SJCRH30 (cell line): ENCODE data around the gene SAG. TPM values are rescaled to one million over a fixed set of nuclear protein-coding genes. Genes with fewer than 3 reads are reported as not detected.

Experiments
- DNase-seq, 2 experiments: peaks; one replicate each; pipeline ENCODE4 v3.0.0-alpha.2; 2015 to 2020
- H3K27ac ChIP-seq: fragments of 250-450 bp; sonication (Bioruptor Pico); 2 replicates; pipeline ENCODE4 v1.5.1; 2020; ENCODE audit warnings: mild to moderate bottlenecking, moderate library complexity
- H3K27me3 ChIP-seq: fragments of 250-450 bp; sonication (Bioruptor Pico); 2 replicates; pipeline ENCODE4 v1.5.1; 2020; ENCODE audit warnings: mild to moderate bottlenecking, moderate library complexity
- H3K36me3 ChIP-seq: fragments of 250-450 bp; sonication (Bioruptor Pico); 2 replicates; pipeline ENCODE4 v1.5.1; 2020; ENCODE audit warnings: mild to moderate bottlenecking, moderate library complexity
- H3K4me1 ChIP-seq: fragments of 250-450 bp; sonication (Bioruptor Pico); 2 replicates; pipeline ENCODE4 v1.5.1; 2020; ENCODE audit warnings: mild to moderate bottlenecking, moderate library complexity
- H3K4me3 ChIP-seq: fragments of 250-450 bp; sonication (Bioruptor Pico); 2 replicates; pipeline ENCODE4 v1.5.1; 2020; ENCODE audit warnings: mild to moderate bottlenecking, moderate library complexity
- H3K9me3 ChIP-seq: fragments of 250-450 bp; sonication (Bioruptor Pico); replicated peaks from 2 replicates; pipeline ENCODE4 v1.5.1; 2020; ENCODE audit warnings: mild to moderate bottlenecking, moderate library complexity
- total RNA-seq: library from RNA; depleted of rRNA; stranded (reverse); fragments of >200 nt; shearing (Covaris generic); gene quantifications from 2 replicates; pipeline ENCODE4 v1.2.3, GENCODE V29; 2014; rRNA removed

SAG gene
- total RNA-seq, 1 experiment from 2014 or later = not detected

- Histone ChIP-seq H3K27ac (no peak overlapping the region), H3K27me3 (no peaks in the 10 kb centered on the region), H3K4me1 (peaks cover 8% of the 10 kb centered on the region; the same call in 1 of the 2 replicates), H3K36me3 (peaks cover 3% of the 10 kb centered on the region; the same call in 1 of the 2 replicates), H3K4me3 (no peak overlapping the region), H3K9me3 (0 out of 2 replicates have a peak, but pooled peaks cover 2% of the 10 kb centered on the region)
- no peak for DNase-seq
Measured at GRCh38 chr2:233380995-233381637, 73.5 kb downstream of the SAG start.

DNA sequence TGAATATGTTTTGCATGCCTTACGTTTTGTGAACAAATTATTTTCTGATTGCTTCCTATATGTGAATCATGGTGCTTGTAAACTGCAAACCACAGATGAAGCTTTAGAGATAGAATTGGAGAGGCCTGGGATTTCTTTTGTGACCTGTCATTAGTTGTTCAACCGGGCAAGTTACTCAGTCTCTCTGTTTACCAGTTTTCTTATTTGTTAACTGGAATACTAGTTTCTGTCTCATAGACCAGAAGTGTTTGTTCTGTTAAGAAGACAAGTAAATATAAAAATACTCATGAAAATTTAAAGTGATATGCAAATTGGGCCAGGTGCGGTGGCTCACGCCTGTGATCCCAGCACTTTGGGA, 74.0 kb downstream of the SAG start:
- H3K27me3 ChIP-seq = no peaks in the 10 kb centered on the region
- no peak for DNase-seq
- no peaks in the 10 kb centered on the region for H3K36me3 ChIP-seq
- no peak overlapping the region for H3K27ac ChIP-seq
- no peak overlapping the region for H3K4me3 ChIP-seq
- H3K9me3 ChIP-seq = 0 out of 2 replicates have a peak, but pooled peaks cover 2% of the 10 kb centered on the region
- peaks cover 8% of the 10 kb centered on the region; the same call in 1 of the 2 replicates for H3K4me1 ChIP-seq

DNA sequence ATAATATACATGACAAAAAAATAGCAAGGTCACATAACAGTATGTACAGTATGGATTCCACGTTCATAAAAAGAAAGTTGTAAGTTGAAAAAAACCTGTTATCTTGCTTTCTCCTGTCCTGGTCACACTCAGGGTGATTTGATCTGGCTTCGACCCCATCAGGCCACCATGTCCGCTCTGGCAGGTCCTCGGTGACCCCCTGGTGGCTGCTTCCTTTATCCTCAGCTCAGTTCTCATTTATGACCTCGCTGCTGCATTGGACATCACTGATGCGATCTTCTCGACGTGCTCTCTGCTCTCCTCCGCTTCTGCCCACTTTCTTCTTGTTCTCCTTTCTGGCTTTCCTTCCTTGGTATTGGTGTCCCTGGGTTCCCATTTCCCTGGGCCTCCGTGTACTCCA, 76.4 kb downstream of the SAG start:
- no peaks in the 10 kb centered on the region for H3K36me3 ChIP-seq
- H3K4me1 ChIP-seq = peaks cover 21% of the 10 kb centered on the region
- no peaks in the 10 kb centered on the region for H3K9me3 ChIP-seq
- H3K4me3 ChIP-seq = no peak overlapping the region
- H3K27me3 ChIP-seq = no peaks in the 10 kb centered on the region
- no peak for DNase-seq
- no peak overlapping the region for H3K27ac ChIP-seq

- H3K27me3 ChIP-seq = no peaks in the 10 kb centered on the region
- DNase-seq = no peak
- peaks cover 21% of the 10 kb centered on the region for H3K4me1 ChIP-seq
- H3K27ac ChIP-seq = no peak overlapping the region
- H3K9me3 ChIP-seq = no peaks in the 10 kb centered on the region
- no peaks in the 10 kb centered on the region for H3K36me3 ChIP-seq
- no peak overlapping the region for H3K4me3 ChIP-seq
Measured at GRCh38 chr2:233384811-233385488, 77.3 kb downstream of the SAG start.

GRCh38 chr2:233385489-233386044, 78.0 kb downstream of the SAG start:
- DNase-seq = no peak
- Histone ChIP-seq H3K27ac (no peak overlapping the region), H3K9me3 (no peaks in the 10 kb centered on the region), H3K4me3 (no peak overlapping the region), H3K4me1 (peaks cover 21% of the 10 kb centered on the region), H3K36me3 (no peaks in the 10 kb centered on the region; the same call in 1 of the 2 replicates), H3K27me3 (no peaks in the 10 kb centered on the region)

GRCh38 chr2:233386382-233387041, 78.9 kb downstream of the SAG start:
- Histone ChIP-seq H3K27ac (no peak overlapping the region), H3K4me1 (peaks cover 21% of the 10 kb centered on the region), H3K27me3 (no peaks in the 10 kb centered on the region), H3K4me3 (no peak overlapping the region), H3K9me3 (no peaks in the 10 kb centered on the region), H3K36me3 (peaks cover 2% of the 10 kb centered on the region; the same call in 1 of the 2 replicates)
- no peak for DNase-seq

DNA sequence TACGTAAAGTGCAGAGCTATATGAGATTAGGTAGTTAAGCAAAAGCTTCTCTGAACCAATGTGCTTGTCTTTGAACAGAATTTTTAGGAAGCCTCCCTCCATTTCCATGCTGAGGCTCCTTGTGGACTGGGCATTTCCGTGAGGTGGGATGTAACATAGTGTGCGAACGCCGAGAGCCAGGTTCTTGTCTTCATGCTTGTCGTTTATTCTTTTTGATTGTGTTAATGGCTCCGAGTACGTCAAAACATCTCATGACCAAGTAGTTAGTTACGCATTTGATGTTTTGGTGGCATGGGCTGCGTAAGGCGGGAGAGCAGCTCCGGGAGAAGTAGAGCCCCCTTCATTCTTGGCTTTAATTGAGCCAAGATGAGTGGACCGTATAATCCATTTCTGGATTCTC, 79.6 kb downstream of the SAG start:
- H3K4me1 ChIP-seq = peaks cover 20% of the 10 kb centered on the region
- peak overlapping the region; percentile 29; the same call in 1 of the 2 replicates for H3K4me3 ChIP-seq

DNA sequence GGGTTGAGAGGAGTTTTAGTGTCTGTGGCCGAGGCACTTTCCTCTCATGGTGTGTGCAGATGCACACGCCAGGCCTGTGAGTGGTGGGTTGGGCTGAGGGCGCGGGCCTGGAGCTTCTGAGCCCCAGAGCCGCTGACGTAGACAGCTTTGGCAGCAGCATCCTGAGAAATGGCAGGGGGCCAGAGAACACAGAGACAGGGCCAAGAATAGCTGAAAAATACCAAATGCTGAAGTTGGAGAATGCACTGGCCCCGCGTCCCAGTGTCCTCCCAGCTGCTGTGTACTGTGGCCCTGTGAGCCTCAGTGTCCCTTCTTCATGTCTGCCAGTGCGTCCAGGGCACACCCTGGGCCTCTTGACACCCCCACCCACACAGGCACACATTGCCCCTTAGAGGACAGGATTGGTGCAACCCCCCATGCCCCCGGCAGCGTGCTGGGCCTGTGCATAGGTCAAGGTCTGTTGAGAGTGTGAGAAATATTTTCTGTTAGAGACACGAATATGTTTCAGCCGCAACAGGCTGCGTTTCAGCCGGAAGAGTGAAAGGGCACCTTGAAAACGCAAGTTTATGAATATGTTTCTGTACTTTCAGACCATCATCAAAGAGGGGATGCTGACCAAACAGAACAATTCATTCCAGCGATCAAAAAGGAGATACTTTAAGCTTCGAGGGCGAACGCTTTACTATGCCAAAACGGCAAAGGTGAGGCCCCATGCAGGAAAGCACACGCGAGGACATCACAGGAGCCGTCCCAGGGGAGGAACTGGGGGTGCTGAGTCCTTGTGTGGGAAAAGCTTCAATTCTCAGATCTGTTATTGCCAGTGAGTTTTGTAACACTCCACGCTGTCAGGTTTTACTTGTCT, 80.3 kb downstream of the SAG start:
- H3K9me3 ChIP-seq = no peaks in the 10 kb centered on the region
- peak overlapping the region; percentile 25; the same call in 1 of the 2 replicates for H3K27ac ChIP-seq
- DNase-seq = peak; percentile 91 to 93
- H3K4me3 ChIP-seq = peak overlapping the region; percentile 29; the same call in 1 of the 2 replicates
- no peaks in the 10 kb centered on the region for H3K27me3 ChIP-seq
- peaks cover 16% of the 10 kb centered on the region for H3K4me1 ChIP-seq
- peaks cover 3% of the 10 kb centered on the region; the same call in 1 of the 2 replicates for H3K36me3 ChIP-seq

More for the DNA sequence above, 79.6 kb downstream of the SAG start:
- DNase-seq = no peak
- peak overlapping the region; percentile 25; the same call in 1 of the 2 replicates for H3K27ac ChIP-seq
- H3K36me3 ChIP-seq = peaks cover 3% of the 10 kb centered on the region; the same call in 1 of the 2 replicates
- no peaks in the 10 kb centered on the region for H3K9me3 ChIP-seq
- no peaks in the 10 kb centered on the region for H3K27me3 ChIP-seq

GRCh38 chr2:233389601-233390125, 82.0 kb downstream of the SAG start:
- H3K27me3 ChIP-seq = no peaks in the 10 kb centered on the region
- H3K4me3 ChIP-seq = no peak overlapping the region
- peaks cover 9% of the 10 kb centered on the region; the same call in 1 of the 2 replicates for H3K36me3 ChIP-seq
- DNase-seq = no peak
- H3K4me1 ChIP-seq = peaks cover 16% of the 10 kb centered on the region
- H3K27ac ChIP-seq = no peak overlapping the region
- no peaks in the 10 kb centered on the region for H3K9me3 ChIP-seq

DNA sequence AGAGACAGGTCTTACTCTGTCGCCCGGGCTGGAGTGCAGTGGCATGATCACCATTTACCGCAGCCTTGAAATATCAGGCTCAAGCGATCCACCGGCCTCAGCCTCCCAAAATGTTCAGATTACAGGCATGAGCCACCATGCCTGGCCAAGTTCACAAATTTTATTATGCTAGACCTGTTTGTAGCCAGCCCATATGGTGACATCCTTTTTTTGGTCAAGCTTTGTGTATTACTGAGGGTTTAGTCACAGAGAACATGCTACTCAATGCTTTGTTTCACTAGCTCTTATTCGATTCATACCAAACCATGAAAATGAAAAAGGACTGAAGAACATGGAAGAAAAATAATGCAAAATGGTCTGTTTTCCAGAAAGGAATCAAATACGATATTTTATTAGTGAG, 88.1 kb downstream of the SAG start:
- no peak overlapping the region for H3K27ac ChIP-seq
- DNase-seq = no peak
- no peaks in the 10 kb centered on the region for H3K9me3 ChIP-seq
- H3K4me1 ChIP-seq = no peaks in the 10 kb centered on the region
- H3K36me3 ChIP-seq = peaks cover 29% of the 10 kb centered on the region
- no peaks in the 10 kb centered on the region for H3K27me3 ChIP-seq
- H3K4me3 ChIP-seq = no peak overlapping the region

Other genes with a start within 250 kb of the SAG start
- gene INPP5D, start 247.5 kb upstream of the SAG start, total RNA-seq = 0.47 and 0.68 TPM in 2 replicates
- 26.6 and 28.9 TPM in 2 replicates for gene ATG16L1, start 56.1 kb upstream of the SAG start, total RNA-seq
- 21.6 and 28.2 TPM in 2 replicates for gene DGKD, start 46.7 kb downstream of the SAG start, total RNA-seq